Heart left ventricle (tissue), 13 donors: ENCODE measurements around the gene IL1R2.

Source experiments
- CTCF ChIP-seq, 12 donors: fragments of 200-600 bp; sonication (generic) in 4 of 12; IDR thresholded peaks; one replicate each; pipeline versions ENCODE4 v1.5.0 to v1.8.0; 2018 to 2022; ENCODE audit warnings: antibody characterized with exemption in 12 of 12, mild to moderate bottlenecking in 5 of 12
- POLR2A ChIP-seq, 2 donors: fragments of 450-650 bp; IDR thresholded peaks; one replicate each; pipeline ENCODE4 v1.6.1; 2017; ENCODE audit warnings: antibody characterized with exemption in 2 of 2, mild to moderate bottlenecking in 2 of 2, moderate library complexity in 2 of 2
- donor health status: ischemic (EF 13 %, LVEDD 7.1; RV severe dilation, severe dysfunction).
- donor health status: DM: no; HTN: yes; CAD: no.
- donor health status: DM: no; HTN: no; CAD: no.
- donor health status: ischemic (EF 25% LVEDD 6.9; RV normal size, moderate dysfunction).
- donor health status: ischemic (EF 25% LVEDD 5.7; RV mildly dilated, moderate dysfunction).
- donor health status: ischemic (EF 35%, LVEDD 5.7; RV mildly dilated, moderate dysfunction).
- donor health status: nonischemic (EF 11% LVEDD 7.7; RV severe dilation, severe dysfunction).
- donor health status: DM: yes; HTN: yes; CAD: no.
- donor health status: PGD.
- donor health status: ischemic (EF 29% LVEDD 5.4; RV normal size, mild dysfunction).
- donor health status: nonischemic (EF 23%, LVEDD 6.1; RV moderate dilation, normal function).

GRCh38 chr2:102073168-102073724 is 81.5 kb downstream of the IL1R2 start:
- no peak for TF ChIP-seq POLR2A (IDR thresholded peaks at IDR 0.05)
- no peak for TF ChIP-seq CTCF (IDR thresholded peaks at IDR 0.05)
